HG03060 (cell line): ENCODE data around the gene CHRNA9.

ENCODE experiments used
- ATAC-seq: cut with Tn5 transposase; IDR thresholded peaks from one replicate; pipeline ENCODE4 v1.9.1; 2021; ENCODE audit warnings: low read depth, moderate number of reproducible peaks; ENCODE audit not compliant: unreplicated experiment

CHRNA9 gene

DNA sequence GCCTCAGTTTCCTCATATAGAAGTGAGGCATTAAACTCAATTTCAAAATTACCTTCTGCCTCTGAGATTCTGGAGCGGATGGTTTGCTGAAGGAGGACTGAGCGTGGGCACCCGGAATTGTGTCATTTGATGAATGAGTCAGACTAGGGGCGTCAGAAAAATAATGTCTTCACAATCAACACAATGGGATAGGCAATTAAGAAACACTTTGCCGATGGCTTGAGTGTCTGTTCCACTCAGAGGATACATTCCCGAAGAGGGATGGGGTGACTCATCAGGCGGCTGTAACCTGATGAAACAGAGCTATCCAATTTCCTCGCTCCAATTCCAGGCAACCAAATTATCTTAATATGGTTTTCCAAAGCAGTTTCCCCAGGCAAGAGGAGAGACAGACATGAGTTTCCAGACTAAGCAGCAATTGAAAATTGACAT, 1.2 kb upstream of the CHRNA9 start:
- ATAC-seq = no peak

DNA sequence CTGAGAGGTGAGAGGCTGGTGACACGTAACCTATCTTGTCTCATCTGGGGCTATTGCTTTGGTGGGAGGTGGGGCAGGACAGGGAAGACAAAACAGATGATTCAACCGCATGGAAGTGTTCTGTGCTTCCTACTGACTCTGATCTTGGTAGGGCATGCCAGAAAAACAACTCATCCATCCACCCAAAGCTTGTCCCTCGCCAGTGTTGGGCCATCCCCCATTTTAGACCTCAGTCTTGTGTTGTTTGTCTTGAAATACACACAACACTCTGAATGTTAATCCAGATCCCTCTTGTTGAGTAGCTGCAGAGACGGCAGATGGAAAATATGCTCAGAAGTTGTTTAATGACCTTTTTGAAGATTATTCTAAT, 377 bp downstream of the CHRNA9 start:
- no peak for ATAC-seq

DNA sequence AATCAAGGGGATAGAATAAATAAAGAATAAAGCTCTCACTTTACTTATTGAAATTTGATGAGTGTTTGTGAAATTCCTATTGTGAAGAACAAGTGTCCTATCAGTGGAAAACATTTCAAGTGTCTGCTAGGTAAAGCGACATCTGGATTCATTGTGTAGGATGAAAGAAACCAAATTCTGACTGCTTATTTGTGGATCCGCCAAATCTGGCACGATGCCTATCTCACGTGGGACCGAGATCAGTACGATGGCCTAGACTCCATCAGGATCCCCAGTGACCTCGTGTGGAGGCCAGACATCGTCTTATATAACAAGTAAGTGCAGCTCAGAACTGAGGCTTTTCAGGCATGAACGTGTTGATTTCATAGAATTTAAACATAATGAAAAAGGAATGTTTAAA, 1.9 kb downstream of the CHRNA9 start:
- ATAC-seq = no peak

DNA sequence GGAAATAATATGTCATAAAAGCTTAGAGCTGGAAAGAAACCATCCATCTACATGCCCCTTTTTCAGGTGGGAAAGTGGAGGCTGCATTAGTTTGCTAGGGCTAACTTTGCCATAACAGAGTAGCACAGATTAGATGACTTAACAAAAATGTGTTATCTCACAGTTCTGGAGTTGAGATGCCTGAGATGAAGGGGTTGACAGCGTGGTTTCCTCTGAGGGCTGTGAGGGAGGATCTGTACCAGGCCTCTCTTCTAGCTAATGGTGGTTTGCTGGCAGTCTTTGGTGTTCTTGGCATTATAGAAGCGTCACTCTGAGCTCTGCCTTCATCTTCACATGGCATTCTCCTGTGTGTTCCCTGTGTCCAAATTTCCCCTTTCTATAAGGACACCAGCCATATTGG, 2.4 kb downstream of the CHRNA9 start:
- ATAC-seq = no peak

DNA sequence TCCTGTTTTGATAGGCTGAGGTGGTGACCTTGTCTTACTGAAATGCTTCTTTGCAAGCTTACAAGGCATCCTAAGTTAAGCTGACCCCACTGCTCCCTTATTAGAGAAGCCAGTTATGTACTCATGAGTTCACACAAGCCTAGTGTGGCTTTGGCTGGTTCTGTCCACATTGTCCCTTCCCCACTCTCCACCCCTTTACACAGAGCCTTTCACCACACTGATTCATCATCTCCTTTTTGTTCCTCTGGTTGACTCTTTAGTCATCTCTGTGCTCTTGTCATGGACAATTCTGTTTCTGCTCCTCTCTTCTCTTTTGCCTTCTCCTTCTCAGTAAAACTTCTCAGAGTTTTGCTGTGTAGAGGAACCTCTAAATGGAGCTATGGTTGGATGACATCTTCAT, 4.9 kb downstream of the CHRNA9 start:
- no peak for ATAC-seq

DNA sequence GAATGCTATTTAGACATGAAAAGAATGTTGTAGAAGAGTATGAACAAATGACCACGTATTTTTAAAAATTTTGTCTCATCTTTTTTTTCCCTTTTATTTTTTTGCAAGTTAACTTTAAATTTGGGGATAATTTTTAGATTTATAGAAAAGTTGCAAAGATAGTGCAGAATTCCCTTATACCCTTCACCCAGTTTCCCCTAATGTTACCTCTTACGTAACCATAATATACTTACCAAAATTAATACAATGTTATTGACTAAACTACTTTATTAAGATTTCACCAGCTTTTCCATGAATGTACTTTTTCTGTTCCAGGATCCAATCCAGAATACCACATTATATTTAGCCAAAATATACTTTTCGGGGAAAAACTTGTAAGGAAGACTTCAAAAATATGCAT, 12.3 kb downstream of the CHRNA9 start:
- no peak for ATAC-seq

DNA sequence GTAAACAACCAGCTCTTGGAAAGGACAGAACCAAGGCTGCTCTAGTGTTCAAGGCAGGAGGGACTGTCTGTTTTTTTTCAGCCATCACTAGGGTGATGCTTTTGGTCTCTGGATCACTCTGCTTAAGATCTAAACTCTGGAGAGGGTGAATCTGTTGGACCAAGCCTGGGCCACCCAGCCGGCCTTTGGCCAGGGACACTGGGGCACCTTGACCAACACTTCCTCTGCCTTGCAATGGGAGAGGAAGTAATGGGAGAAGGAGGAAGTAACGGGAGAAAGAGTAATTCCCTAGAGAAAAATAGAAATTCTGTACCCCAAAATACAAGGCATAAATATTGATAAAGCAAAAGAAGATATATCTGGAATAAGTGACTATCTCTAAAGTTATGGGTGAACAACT, 12.9 kb downstream of the CHRNA9 start:
- ATAC-seq = no peak

DNA sequence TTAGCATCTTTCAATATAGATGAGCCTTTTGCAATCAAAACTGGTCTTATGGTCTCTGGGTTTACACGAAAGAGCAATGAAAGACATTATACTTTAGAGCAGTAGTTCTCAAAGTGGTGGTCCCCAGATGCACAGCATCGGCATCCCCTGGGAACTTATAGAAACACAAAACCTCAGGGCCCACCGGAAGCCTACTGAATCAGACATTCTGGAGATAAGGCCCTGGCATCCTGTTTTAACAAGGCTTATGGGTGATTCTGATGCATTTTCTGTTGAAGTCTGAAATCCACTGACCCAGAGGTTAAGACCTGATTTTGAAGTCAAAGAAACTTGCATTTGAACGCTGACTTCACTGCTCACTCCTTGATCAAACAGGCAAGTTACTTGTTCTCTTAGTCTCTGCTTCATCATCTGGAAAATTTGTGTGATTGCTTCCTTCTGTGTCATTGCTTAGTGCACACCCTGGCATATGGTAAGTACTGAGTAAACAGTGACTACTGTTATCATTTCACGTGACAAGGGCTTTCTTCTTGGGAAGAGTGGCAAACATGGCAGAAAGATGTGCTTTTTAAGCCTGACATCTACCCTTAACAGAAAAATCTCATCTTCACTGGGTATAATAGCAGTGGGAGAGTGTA, 14.5 kb downstream of the CHRNA9 start:
- ATAC-seq = no peak

DNA sequence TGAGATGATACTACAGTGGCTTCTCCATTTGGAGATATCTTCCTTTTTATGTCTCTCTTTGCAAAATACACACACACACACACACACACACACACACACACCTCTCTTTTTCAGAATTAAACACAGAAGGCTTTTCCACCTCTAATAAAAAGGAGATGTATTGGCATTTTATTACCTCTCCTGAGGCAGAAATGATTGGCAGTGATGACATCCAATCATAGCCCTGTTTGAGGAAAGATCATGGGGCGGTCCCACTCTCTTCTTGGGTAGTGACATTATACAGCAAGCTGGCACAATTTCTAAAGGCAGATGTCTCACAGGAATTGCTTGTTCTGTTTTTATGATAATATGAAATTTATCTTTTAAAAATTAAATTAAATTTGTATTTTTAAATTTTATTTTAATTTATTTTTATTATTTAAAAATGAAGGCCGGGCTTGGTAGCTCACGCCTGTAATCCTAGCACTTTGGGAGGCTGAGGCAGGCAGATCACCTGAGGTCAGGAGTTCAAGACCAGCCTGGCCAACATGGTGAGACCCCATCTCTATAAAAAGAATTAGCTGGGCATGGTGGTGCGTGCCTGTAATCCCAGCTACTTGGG, 15.6 kb downstream of the CHRNA9 start:
- ATAC-seq = no peak

DNA sequence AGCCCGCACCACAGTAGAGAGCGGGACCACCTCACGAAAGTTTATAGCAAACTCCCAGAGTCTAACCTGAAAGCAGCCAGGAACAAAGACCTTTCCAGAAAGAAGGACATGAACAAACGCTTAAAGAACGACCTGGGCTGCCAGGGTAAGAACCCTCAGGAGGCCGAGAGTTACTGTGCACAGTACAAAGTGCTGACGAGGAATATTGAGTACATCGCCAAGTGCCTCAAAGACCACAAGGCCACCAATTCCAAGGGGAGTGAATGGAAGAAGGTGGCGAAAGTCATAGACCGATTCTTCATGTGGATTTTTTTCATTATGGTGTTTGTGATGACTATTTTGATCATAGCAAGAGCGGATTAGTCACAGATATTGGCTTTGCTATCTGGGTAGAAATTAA, 19.0 kb downstream of the CHRNA9 start:
- no peak for ATAC-seq

DNA sequence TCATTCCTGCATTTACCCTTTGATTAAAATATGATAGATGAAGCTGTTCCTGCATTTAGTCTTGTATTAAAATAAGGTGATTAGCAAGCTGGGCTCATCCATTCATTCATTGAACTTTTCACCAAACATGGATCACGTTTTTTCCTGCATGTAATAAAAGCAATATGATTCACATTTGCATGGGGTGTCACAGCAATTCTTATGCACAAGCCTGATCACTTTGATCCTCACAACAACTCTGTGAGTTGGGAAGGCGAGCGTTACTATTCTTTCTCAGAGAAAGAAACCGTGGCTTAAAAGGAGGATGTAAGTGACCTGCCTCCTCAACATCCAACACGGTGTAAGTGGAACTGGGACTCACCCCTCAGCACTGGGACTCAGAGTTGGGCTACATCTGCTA, 20.0 kb downstream of the CHRNA9 start:
- no peak for ATAC-seq

DNA sequence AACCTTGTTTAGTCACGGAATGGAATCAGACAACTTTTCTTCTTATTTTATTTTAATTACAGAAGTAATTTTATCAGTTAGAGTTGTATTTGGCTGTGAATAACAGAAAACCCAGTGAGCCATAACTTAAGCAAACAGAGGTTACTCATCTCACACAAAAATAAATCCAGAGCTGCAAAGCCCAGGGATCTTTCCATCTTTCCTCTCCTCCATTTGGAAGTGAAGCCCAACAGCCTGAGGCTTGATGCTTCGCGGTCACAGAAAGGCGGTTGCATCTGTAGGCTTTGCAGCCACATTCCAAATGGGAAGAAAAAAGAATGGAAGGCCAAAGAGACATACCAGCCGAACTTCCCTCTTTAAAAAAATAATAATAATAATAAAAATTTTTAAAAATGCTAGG, 22.6 kb downstream of the CHRNA9 start:
- no peak for ATAC-seq

DNA sequence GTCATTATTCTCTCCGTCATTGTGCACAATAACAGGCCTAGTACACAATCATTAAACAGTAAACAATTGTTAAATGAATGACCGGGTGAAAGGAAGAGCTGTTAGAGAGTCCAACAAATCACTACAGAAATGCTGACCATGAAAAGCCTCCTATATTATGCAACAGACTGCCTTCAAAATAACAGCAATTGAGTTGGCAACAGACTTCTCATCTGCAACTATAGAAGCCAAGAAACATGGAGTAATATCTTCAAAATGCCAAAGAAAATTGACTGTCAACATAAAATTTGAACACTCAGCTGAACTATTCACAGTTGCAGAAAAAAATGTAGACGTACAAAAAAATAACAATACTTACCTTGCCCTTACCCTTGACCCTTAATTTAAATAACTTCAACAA, 26.2 kb downstream of the CHRNA9 start:
- no peak for ATAC-seq

DNA sequence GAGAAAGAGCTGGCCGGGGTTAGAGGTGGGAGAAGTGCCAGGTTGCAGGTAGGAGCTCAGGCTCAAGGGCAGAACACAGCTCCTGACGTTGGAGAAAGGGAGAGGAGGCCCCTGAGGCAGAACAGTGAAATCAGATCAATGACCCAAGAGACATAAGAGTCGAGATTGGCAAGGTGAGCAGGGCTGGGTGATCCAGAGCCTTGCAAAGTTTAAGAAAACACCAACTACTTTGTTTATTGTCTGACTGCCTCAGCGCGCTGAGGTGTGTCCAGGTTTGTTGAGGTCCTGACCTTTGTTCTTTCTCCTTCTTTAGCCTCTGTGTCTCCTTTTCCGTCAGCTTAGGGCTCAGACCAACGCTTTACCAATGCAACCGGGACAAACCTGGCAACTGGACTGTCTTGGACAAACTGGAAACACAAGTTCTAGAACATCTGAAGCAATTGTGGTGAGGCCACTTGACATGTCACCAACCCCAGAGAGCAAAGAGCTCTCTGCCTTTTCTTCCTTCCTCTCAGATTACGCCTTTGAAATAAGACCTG, 28.3 kb downstream of the CHRNA9 start:
- no peak for ATAC-seq

DNA sequence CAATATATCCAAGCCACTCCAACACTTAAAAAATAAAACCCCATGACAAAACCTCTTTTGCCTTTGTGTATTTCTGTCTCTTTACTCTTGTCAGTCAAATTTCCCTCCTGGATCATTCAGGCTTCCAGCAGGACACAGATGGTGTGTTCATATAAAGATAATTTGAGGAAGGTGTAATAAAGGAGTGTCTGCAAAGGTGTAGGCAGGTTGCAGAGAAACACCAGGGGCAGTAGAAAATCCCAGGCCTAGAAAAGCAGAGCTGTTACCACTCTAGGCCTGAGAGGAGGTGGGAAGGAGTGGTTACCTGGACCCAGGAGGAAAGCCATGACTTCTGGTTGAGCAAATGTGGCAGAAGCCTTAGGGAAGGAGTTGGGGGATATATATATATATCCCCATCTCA, 28.8 kb downstream of the CHRNA9 start:
- no peak for ATAC-seq

DNA sequence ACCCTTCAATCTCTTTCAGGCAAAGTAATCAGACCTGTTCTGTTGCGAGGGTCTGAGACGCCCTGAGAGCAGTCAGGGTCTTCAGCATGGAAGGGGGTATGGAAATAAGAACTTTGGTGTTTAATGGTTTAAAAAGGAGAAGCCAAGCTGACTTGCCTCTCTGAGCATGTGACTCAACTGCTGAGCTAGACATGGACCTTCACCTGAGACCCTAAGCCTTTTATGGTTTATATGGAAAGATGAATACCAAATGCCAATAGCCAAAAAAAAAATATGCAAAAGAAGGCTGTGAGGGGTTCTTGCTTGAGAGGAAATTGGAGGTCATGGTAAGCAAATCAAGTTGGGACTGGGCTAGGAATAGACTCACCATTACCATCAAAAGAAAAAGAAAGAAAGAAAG, 30.6 kb downstream of the CHRNA9 start:
- no peak for ATAC-seq

DNA sequence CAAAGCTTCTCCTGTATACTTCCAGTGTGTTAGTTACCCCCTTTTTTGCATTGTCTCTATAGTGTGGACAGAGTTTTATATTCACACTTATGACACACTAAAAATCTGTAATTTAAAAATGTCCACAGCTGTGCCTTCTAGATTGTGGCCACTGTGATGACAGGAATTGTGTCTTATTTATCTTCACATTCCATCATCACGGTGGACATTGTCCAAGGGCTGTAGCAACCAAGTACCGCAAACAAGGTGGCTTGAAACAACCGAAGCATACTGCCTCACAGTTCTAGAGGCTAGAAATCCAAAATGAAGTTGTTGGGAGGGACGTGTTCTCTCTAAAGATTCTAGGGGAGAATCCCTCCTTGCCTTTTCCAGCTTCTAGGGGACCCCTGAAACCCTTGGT, 32.3 kb downstream of the CHRNA9 start:
- no peak for ATAC-seq

DNA sequence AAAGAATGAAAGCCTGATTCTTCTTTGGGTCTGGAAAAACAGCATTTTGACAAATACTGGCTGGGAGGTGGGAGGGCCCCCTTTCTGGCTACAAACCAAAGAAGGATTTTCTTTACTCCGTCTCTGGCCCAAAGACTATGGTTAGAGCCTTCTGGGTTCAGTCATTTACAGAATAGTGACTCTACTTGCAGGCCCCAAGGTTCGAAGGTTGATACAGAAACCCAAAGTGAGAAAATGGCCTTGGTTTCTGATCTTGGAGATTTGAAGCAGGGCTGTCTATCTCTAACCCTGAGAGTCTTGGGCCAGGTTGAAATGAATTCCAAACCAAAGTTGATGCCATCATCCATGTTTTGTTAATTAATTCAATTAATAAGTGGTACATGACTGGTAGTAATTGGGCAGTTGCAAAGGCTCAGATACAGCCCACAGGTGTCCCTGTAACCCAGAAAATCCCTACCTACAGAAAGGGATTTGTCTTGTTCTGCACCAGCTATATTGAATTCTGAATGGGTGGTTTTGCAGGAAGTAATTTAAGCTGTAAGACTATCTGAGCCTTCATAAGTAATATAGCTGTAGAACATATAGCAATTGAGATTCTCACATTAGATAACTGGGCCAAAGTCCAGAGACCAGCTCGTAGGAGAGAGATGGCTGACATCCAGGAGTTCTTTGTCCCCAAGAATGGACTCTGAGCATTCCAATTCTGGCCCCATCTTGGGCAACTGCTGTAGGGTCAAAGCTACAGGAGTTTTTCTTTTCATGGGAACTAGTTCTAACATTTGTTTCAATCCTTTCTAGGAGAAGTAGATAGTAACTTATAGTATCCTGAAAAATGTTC, 34.5 kb downstream of the CHRNA9 start:
- ATAC-seq = no peak

DNA sequence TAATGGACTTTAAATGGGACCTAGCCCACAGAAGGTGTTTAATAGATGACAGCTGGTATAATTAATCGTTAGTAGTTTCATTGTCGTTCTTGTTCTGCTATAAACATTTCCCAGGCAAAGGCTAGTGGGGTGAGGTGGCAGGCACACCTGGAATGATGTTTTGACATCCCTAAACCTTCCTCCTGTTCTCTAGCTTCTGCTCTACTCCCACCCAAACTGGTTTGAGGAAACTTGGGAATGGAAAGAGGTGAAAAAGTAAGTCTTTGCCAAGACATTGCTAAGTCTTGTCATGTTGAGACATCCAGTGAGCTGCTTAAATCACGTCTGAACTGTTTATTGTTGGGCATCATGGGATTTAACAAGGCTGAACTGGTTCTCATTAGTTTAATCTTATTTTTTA, 37.5 kb downstream of the CHRNA9 start:
- no peak for ATAC-seq

DNA sequence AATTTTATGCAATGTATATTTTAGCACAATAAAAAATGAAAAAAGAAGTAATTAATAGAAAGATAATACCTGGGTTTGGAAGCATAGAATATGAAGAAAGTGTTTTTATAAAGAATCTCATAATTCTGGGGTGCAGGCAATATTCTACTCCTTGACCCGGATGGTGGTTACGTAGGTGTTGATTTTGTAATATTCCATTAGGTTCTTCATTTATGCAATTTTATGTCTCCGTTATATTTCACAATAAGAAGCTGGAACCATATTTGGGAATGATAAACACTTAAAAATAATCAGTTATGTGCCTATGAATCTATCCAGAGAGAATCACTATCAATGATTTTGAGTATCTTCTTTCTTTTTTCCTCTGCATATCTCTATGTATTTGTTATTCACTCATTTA, 38.5 kb downstream of the CHRNA9 start:
- no peak for ATAC-seq

DNA sequence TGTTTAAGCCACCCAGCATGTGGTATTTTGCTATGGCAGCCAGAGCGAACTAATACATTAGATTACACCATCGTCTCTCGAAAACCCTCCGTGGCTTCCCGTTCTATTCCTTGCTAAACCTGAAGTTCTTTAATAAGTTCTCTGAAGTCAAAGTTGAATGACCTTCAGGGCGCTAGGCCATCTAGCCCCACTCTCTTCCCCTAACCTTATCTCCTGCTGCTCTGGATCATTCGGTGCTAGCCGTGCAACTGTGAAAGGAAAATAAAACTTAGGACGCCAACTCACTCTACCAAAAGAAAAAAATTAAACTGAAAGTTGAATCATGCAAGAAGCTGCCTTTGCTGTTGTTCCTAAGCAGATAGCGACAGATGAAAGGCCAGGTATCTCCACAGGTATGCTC, 40.0 kb downstream of the CHRNA9 start:
- no peak for ATAC-seq

DNA sequence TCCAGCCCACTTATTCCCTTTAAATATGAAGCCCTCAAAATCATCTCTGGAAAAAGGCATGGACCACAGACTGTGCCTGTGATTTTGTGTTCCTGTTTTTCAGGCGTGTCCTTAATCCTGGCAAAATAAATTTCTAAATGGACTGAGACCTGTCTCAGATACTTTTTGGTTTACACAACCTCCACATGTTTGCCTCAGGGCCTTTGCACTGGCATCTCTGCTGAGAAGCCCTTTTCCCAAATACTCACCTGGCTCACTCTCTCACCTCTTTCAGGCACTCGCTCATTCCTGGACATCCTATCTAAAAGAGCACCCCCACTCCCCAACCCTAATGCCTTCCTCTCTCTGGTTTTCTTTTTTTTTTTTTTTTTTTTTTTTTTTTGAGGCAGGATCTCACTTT, 40.5 kb downstream of the CHRNA9 start:
- ATAC-seq = no peak
